NCI-H2227 treated with DMSO at 0.1 percent for 48 hours (cell line): ENCODE data around the gene UBR7.

Experiments used
- DNase-seq: peaks from one replicate; lab custom pipeline; 2025; lab: John Stamatoyannopoulos, UW

Gene UBR7

DNA sequence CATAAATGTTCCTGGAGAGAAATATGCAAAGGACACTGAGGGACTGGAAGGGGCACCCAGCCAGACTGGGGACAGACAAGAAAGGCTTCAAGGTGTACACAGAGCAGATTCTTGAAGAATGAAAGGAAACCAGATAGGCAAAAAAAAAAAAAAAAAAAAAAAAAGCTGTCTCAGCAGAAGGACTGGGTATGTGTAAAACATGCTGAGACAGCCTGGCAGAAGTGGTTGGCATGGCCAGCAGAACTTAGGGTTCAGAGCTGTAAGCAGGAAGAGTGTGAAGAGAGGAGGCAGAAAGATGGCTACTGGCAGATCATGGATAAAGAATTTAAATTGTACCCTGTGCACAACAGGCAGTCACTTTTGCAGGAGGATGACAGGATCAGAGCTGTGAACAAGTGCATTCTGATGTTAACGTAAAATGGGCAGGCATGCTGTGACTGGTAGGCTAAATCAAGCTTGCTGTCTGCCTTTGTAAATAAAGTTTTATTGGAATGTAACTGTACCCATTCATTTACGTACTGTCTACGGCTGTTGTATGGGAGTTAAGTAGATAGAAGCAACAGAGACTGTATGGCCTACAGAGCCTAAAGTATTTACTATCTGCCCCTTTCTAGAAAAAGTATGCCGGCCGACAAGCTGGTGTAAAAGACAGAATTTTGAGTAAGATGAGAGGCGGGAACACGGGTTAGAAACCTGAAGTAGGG lies 42.2 kb downstream of the UBR7 start:
- no peak for DNase-seq

DNA sequence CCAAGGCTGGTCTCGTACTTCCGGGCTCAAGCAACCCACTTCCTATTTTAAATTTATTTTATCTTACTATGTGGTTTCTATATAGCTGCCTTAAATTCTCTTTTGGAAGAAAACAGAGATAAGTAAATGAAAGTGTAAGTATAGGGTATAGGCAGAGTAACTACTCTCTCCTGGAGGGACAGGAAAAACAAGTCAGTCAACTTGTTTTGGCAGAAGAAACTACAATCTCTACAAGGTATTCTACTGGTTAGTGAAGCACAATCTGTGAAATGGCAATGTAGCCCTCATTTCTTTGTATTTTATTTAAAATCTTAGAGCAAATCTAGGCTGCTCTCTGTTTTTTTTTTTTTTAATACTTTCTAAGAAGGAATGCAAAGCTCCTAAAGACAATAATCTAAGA lies 55.4 kb downstream of the UBR7 start:
- no peak for DNase-seq

DNA sequence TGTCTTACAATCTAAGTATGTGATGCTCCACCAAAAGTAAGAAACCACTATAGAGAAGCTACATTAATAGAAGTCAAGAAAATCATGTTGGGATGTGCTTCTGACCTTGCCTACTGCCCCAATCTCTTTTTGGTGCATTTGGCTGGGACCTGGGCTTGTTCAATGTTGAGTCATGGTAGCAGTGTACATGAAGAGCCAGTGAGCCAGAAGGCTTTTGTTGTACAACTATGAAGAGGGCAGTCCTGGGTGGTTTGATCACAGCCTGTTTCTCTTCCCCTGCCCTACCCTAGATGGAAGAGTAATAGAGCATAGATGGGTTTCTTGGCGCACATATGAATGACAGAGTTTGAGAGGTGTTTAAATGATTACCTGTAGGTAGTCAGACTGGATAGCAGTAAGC lies 56.4 kb downstream of the UBR7 start:
- no peak for DNase-seq

DNA sequence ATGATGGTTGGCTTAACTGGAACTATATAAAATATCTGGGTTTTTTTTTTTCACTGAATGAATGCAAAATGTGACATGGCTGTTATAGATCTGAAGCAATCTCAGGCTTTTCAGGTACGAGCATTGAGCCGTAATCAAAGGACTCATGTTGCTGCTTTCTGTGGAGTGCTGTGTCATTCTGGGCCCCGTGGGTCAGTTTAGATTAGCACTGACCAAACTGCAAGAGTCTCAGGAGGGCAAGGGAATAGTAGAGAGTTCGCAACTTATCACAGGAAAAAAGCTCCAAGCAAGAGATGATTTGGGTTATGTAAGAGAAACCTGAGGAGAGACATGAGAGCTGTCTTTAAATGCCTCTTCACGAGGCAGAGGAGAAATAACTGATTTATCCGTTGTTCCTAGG lies 59.1 kb downstream of the UBR7 start:
- no peak for DNase-seq

DNA sequence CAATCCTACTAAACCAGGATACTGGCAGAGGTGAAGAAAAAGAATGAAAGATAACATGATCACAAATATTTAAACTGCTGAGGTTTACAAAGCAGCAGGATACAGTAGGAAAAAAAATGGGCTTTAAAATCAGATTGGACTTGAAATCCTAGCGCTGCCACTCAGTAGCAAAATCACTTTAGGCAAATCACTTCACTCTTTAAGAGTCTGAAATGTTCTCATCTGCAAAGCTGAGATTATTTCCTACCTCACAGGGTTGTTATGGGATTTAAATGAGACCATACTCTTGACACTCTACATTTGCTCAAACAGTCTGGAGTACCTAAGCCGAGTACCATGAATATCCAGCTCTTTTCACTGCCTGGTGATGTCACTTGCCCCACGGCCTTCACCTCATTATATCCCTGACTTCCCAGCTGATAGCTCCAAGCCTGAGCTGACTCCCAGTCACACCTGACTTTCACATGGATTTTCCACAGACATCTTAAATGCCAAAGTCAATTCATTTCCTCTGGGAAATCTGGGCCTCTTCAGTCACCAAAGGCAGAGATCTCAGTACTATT lies 60.2 kb downstream of the UBR7 start:
- DNase-seq, result no peak

DNA sequence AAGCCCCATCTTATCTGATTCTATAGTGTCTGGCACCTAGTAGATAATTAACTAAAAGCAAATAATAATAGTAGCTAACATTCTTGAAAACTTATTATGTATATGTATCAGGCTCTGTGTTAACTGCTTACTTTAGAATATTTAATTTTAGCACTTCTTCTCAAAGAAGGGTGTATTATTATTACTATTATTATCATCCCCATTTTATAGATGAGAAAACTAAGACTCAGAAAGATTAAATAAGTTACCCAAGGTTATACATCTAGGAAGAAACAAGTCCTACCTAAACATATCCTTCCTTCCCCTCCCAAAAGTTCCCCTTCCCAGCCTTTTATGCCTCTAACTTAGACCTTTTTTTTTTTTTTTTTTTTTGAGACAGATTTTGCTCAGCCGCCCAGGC lies 61.4 kb downstream of the UBR7 start:
- DNase-seq, result no peak

DNA sequence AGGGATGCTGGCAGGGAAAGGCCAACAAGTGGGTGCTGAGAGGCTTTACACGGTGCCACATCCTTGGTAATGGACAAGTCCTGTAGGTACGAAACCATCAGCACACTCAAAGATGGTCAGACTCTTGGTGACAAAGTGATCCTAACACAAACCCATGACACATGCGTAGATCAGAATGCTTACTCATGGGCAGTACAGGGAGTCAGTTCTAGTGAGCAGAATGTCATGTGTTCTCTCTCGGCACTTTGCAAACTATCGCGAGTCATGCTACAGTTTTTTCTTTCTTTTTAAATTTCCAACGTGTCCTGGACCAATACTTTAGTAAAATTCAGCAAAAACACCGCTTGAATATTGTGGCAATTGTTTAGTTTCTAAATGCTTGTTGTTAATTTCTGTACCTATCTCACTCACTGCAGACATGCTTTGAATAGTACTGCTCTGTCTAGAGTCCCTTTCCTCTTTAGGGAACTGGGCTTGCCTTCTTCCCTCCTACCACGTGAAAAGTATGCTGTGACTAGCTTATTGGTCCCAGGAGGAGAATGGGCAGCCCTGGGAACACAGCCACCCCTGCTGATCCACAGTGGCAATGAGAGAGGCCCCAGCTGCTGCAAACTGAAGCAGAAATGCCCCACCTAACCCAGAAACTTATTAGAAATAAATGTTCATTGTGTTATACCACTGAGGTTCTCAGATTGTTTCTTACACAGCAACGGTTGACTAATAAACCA lies 62.4 kb downstream of the UBR7 start:
- DNase-seq, result no peak

DNA sequence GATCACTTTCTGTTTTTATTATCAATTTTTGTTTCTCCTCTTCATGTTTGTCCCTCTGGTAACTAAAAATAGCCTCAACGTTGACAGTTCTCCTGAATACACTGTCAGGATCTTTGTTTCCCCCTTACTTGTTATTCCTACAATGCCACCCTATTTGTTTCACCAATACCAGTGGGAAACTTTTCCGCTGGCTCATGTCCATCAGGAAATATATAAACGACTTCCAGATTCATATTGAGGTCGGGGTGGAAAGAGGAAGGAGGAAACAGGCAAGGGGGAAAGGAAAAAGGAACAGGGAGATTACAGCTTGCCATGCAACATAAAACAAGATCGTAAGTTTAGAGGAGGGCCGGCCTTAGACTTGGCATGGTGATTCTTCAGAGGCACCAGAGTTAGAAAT lies 64.1 kb downstream of the UBR7 start:
- no peak for DNase-seq

DNA sequence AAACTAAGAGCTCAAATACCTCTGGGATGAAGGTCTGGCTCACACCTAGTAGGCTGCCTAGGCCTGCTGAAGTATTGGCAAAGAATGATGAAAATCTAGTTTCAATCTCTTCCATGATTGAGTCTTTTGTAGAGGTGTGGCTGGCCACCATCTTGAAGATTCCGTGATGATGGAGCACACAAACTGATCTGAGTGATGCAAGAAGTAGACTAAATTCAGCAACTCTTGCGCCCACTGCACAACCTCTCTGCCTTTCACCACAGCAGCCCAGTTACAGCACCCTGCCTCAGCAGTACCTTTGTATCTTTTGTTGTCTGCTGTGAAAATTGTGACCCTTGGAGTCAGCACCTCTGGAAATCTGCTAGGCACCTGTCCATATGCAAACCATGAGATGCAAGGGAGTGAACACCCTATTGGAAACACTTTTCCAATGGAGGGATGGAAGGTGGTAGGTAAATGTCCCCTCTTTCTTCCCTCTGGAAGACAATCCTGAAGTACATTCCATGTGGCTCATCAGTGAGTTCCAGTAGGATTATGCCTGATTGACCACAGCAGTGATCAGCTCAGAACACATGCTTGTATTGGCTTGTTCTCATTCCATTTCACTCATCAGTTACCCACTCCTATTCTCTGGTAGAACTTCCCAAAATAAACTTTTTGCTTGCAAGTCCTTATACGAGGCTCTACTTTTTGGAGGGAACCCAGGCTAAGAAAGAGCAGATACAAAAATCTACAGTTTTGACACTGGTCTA lies 67.2 kb downstream of the UBR7 start:
- no peak for DNase-seq

DNA sequence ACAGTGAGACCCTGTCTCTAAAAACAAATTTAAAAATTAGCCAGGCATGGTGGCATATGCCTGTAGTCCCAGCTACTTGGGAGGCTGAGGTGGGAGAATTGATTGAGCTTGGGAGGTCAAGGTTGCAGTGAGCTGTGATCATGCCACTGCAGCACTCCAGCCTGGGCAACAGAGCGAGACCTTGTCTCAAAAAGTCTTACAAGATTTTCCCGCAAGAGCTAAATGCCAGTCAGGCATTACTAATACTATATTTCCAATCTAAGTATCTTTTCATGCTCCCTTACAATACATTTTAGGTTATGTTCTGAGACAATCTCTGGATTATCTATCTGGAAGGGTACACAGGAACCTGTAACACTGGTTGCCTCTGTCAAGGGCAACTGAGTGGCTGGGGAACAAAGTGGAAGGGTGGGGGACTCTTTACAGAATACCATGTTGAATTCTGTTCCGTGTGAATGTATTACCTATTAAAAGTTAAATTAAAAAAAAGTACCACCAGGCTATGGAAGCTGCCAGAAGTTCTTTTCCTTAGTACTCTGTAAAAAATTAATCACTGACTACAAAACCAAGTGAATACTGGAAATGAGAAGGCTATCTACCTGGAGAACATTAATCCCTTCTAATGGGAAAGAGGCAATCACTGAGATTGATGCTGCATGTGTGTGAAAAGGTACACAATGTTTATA lies 69.1 kb downstream of the UBR7 start:
- DNase-seq, result no peak
